Measurements from ENCODE around the gene CRYGS.

The CRYGS gene

DNA sequence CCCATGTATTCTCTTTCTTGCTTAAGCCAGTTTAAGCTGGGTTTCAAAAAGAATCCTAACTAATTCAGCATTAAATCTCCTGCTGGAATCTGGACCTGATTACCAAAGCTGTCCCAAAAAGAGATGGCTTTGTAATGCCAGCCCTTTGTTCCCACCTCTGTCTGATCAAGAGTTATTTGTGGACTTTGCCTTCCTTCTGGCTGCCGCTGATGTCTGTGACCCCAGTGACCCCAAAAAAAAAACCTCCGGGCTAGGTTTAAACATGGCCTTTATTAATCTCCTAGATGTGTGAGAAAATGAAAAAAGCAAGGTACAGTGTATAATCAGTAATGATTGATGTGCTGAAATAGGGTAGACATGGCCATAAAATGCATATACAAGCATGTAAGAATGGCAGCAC, 20.7 kb downstream of the CRYGS start:
- Histone ChIP-seq H3K79me2 (ENCODE audit: low read length) (no peaks in the 10 kb centered on the region), H3K27ac (ENCODE audit: low read length) (no peak overlapping the region), H3F3A (ENCODE audit: insufficient read depth, low read length) (no peaks in the 10 kb centered on the region), H3K4me1 (ENCODE audit: low read length) (no peaks in the 10 kb centered on the region), H3K4me2 (ENCODE audit: low read depth, low read length) (no peak overlapping the region), H3K27me3 (replicated peaks; ENCODE audit: insufficient read depth, low read length) (no peaks in the 10 kb centered on the region), H3K9me2 (replicated peaks; ENCODE audit: insufficient read depth, low read length) (no peaks in the 10 kb centered on the region), H4K20me1 (ENCODE audit: insufficient read depth, low read length) (no peaks in the 10 kb centered on the region), H3K4me3 (ENCODE audit: low read length) (no peak overlapping the region), H3K9me3 (replicated peaks; ENCODE audit: insufficient read depth, low read length) (no peaks in the 10 kb centered on the region), H2AFZ (ENCODE audit: low read length) (no peak overlapping the region), H3K9ac (ENCODE audit: low read length) (no peak overlapping the region), H3K36me3 (replicated peaks; ENCODE audit: insufficient read depth, low read length) (no peaks in the 10 kb centered on the region)
- DNase-seq = no peak
- no peak for TF ChIP-seq EZH2 (optimal IDR thresholded peaks at IDR 0.05; ENCODE audit: low read depth, low read length)
- TF ChIP-seq, protein P1, sequence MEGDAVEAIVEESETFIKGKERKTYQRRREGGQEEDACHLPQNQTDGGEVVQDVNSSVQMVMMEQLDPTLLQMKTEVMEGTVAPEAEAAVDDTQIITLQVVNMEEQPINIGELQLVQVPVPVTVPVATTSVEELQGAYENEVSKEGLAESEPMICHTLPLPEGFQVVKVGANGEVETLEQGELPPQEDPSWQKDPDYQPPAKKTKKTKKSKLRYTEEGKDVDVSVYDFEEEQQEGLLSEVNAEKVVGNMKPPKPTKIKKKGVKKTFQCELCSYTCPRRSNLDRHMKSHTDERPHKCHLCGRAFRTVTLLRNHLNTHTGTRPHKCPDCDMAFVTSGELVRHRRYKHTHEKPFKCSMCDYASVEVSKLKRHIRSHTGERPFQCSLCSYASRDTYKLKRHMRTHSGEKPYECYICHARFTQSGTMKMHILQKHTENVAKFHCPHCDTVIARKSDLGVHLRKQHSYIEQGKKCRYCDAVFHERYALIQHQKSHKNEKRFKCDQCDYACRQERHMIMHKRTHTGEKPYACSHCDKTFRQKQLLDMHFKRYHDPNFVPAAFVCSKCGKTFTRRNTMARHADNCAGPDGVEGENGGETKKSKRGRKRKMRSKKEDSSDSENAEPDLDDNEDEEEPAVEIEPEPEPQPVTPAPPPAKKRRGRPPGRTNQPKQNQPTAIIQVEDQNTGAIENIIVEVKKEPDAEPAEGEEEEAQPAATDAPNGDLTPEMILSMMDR (IDR thresholded peaks at IDR 0.05; ENCODE audit: low read length) = no peak

DNA sequence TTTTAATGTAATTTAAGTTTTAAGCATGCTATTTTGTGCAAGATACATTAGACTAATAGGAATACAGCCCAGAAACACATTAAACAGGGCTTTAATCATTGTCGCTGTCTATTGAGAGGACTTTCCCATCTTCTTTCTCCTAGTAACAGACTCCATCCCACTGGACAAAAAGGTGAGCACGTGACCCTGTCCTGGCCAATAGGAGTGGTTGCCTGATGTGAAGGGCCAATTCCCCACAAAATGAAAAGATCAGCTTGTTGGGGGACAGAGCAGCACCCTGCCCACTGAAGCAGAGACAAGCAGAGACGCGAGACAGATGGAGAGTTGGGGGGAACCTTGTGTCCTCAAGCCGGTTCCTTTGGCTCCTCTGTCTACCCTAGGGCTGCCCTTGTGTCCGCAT, 21.2 kb downstream of the CRYGS start:
- TF ChIP-seq EZH2 (optimal IDR thresholded peaks at IDR 0.05; ENCODE audit: low read depth, low read length) = no peak
- TF ChIP-seq EZH2phosphoT487 (IDR thresholded peaks at IDR 0.05; ENCODE audit: low read length) = no peak
- TF ChIP-seq, protein P1 (IDR thresholded peaks at IDR 0.05; ENCODE audit: low read length) = no peak
- no peaks in the 10 kb centered on the region for H3K36me3 ChIP-seq (replicated peaks; ENCODE audit: insufficient read depth, low read length)
- H3K79me2 ChIP-seq (ENCODE audit: low read length) = no peaks in the 10 kb centered on the region
- no peak overlapping the region for H3K9ac ChIP-seq (ENCODE audit: low read length)
- H2AFZ ChIP-seq (ENCODE audit: low read length) = no peak overlapping the region
- H3K4me2 ChIP-seq (ENCODE audit: low read depth, low read length) = no peak overlapping the region
- H4K20me1 ChIP-seq (ENCODE audit: insufficient read depth, low read length) = no peaks in the 10 kb centered on the region
- no peaks in the 10 kb centered on the region for H3K27me3 ChIP-seq (replicated peaks; ENCODE audit: insufficient read depth, low read length)
- DNase-seq = no peak
- H3K9me2 ChIP-seq (replicated peaks; ENCODE audit: insufficient read depth, low read length) = no peaks in the 10 kb centered on the region
- H3K4me3 ChIP-seq (ENCODE audit: low read length) = no peak overlapping the region
- H3K27ac ChIP-seq (ENCODE audit: low read length) = no peak overlapping the region
- no peaks in the 10 kb centered on the region for H3K9me3 ChIP-seq (replicated peaks; ENCODE audit: insufficient read depth, low read length)
- H3K4me1 ChIP-seq (ENCODE audit: low read length) = no peaks in the 10 kb centered on the region
- no peaks in the 10 kb centered on the region for H3F3A ChIP-seq (ENCODE audit: insufficient read depth, low read length)

DNA sequence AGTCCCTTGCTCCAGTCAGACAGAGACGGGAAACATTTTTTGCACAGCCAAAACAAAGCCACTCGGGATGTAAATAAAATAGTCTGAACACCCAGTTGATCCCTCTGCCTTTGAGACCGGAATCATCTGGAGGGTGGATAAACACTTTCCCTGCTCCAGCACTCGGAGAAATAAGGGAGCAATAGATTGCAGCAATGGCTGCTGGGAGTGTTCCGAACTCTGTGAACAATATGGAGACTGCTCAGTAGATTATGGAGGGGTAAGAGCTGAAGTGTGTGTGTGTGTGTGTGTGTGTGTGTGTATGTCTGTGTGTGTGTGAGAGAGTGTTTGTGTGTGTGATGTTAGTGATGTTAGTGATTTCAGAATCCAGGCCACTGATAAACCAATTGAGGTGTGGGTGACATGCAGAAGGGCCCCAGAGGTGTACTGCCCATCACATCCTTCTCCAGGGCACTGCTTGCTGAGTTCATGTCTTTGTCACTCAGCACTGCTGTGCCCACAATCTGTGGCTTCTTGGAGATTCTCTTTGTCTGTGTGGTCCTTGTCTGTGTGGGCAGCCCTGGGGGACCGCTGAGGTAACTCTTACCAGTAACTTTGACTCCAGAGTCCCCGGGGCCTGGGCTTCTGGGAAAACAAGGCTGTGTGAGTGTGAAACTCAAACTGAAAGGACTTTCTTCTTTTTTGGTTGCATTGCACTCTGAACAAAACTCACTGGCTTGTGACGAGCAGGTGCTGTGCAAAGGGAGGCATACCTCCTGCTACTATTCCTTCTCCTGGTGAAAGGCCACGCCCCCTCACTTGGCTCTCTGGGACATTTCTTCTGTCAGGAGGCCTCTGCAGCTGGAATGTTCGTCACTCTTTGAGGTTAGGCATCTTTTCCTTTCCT, 23.0 kb downstream of the CRYGS start:
- Histone ChIP-seq H3K27ac (ENCODE audit: low read length) (no peak overlapping the region), H3K36me3 (replicated peaks; ENCODE audit: insufficient read depth, low read length) (no peaks in the 10 kb centered on the region), H3K4me1 (ENCODE audit: low read length) (no peaks in the 10 kb centered on the region), H3K4me2 (ENCODE audit: low read depth, low read length) (no peak overlapping the region), H3K4me3 (ENCODE audit: low read length) (no peak overlapping the region), H3K27me3 (replicated peaks; ENCODE audit: insufficient read depth, low read length) (no peaks in the 10 kb centered on the region), H3K9ac (ENCODE audit: low read length) (no peak overlapping the region), H4K20me1 (ENCODE audit: insufficient read depth, low read length) (no peaks in the 10 kb centered on the region), H3K9me3 (replicated peaks; ENCODE audit: insufficient read depth, low read length) (no peaks in the 10 kb centered on the region), H3K79me2 (ENCODE audit: low read length) (no peaks in the 10 kb centered on the region), H3F3A (ENCODE audit: insufficient read depth, low read length) (no peaks in the 10 kb centered on the region), H3K9me2 (replicated peaks; ENCODE audit: insufficient read depth, low read length) (no peaks in the 10 kb centered on the region), H2AFZ (ENCODE audit: low read length) (0 out of 2 replicates have a peak overlapping the region, but pooled peaks have one; percentile 1)
- no peak for DNase-seq
- TF ChIP-seq EZH2phosphoT487 (IDR thresholded peaks at IDR 0.05; ENCODE audit: low read length) = no peak
- TF ChIP-seq EZH2 (optimal IDR thresholded peaks at IDR 0.05; ENCODE audit: low read depth, low read length) = no peak
- TF ChIP-seq, protein P1 (IDR thresholded peaks at IDR 0.05; ENCODE audit: low read length) = no peak

All from MM.1S (cell line).